Measurements from ENCODE around the gene ABCC8. TPM values are rescaled to one million over a fixed set of nuclear protein-coding genes. Genes with fewer than 3 reads are reported as not detected.

Gene ABCC8
- total and polyA plus RNA-seq, 9 of the 15 experiments (the other 6 are each of a cell fraction or from before 2014, with no cell fraction given), result not detected

GRCh38 chr11:17428925-17429324 is 47.7 kb downstream of the ABCC8 start (continued):
- TF ChIP-seq REST (IDR thresholded peaks at IDR 0.05; ENCODE audit: borderline replicate concordance), result no peak
- TF ChIP-seq REST (CRISPR knock-in tag; IDR thresholded peaks at IDR 0.05; ENCODE audit: low read depth), result no peak
- no peak for TF ChIP-seq CEBPB (tag; IDR thresholded peaks at IDR 0.05)
- TF ChIP-seq TAF1 (IDR thresholded peaks at IDR 0.05; ENCODE audit: control insufficient read depth, extremely low read depth, insufficient read depth, low read length, severe bottlenecking), result no peak
- TF ChIP-seq TCF7 (IDR thresholded peaks at IDR 0.05; ENCODE audit: borderline replicate concordance), result no peak
- no peak for TF ChIP-seq CHD2 (IDR thresholded peaks at IDR 0.05; ENCODE audit: low read depth, low read length)
